HG02840 (cell line): ENCODE data around the gene BTNL9.
"Not testable (repeated sequence)": the region's sequence is repeated elsewhere in the genome, so short reads cannot be mapped to it uniquely, and the experiment has no call there.

Experiments used
- ATAC-seq: cut with Tn5 transposase; IDR thresholded peaks from one replicate; pipeline ENCODE4 v1.9.1; 2021; ENCODE audit warnings: mild to moderate bottlenecking, moderate library complexity, moderate number of reproducible peaks; ENCODE audit not compliant: unreplicated experiment, low FRiP score

BTNL9 gene

GRCh38 chr5:181039931-181040630, at the start of gene BTNL9:
BTNL9 (plus strand) TSS chr5:181040266; CDS start chr5:181045490, 5,224 bp downstream.
- no peak for ATAC-seq

- ATAC-seq: no peak
Observed at GRCh38 chr5:180990882-180991242, 49.2 kb upstream of the BTNL9 start.

GRCh38 chr5:181001947-181002346, 38.1 kb upstream of the BTNL9 start:
- ATAC-seq: no peak

- no peak for ATAC-seq
Observed at GRCh38 chr5:181005791-181006190, 34.3 kb upstream of the BTNL9 start.

- no peak for ATAC-seq
Observed at GRCh38 chr5:181008136-181008535, 31.9 kb upstream of the BTNL9 start.

GRCh38 chr5:181010018-181010417, 30.0 kb upstream of the BTNL9 start:
- not testable (repeated sequence) for ATAC-seq

GRCh38 chr5:181014654-181015053, 25.4 kb upstream of the BTNL9 start:
- not testable (repeated sequence) for ATAC-seq

GRCh38 chr5:181017448-181017847, 22.6 kb upstream of the BTNL9 start:
- not testable (repeated sequence) for ATAC-seq

- ATAC-seq: no peak
Observed at GRCh38 chr5:181020688-181021087, 19.4 kb upstream of the BTNL9 start.

- ATAC-seq: no peak
Observed at GRCh38 chr5:181024245-181025064, 15.6 kb upstream of the BTNL9 start.

GRCh38 chr5:181027452-181028031, 12.5 kb upstream of the BTNL9 start:
- no peak for ATAC-seq

- ATAC-seq: no peak
Observed at GRCh38 chr5:181028032-181028819, 11.8 kb upstream of the BTNL9 start.

GRCh38 chr5:181031716-181032115, 8.3 kb upstream of the BTNL9 start:
- no peak for ATAC-seq

GRCh38 chr5:181035991-181036815, 3.9 kb upstream of the BTNL9 start:
- ATAC-seq: no peak

GRCh38 chr5:181036816-181037364, 3.2 kb upstream of the BTNL9 start:
- no peak for ATAC-seq

GRCh38 chr5:181037365-181037861, 2.7 kb upstream of the BTNL9 start:
- no peak for ATAC-seq

GRCh38 chr5:181039471-181039870, 595 bp upstream of the BTNL9 start:
- no peak for ATAC-seq

- no peak for ATAC-seq
Observed at GRCh38 chr5:181040631-181040945, 522 bp downstream of the BTNL9 start.

GRCh38 chr5:181041043-181041442, 977 bp downstream of the BTNL9 start:
- ATAC-seq: no peak
